ENCODE measurements around the gene NAAA.

NAAA gene

GRCh38 chr4:75889537-75890199 lies 51.1 kb downstream of the NAAA start:
- TF ChIP-seq, protein P1, sequence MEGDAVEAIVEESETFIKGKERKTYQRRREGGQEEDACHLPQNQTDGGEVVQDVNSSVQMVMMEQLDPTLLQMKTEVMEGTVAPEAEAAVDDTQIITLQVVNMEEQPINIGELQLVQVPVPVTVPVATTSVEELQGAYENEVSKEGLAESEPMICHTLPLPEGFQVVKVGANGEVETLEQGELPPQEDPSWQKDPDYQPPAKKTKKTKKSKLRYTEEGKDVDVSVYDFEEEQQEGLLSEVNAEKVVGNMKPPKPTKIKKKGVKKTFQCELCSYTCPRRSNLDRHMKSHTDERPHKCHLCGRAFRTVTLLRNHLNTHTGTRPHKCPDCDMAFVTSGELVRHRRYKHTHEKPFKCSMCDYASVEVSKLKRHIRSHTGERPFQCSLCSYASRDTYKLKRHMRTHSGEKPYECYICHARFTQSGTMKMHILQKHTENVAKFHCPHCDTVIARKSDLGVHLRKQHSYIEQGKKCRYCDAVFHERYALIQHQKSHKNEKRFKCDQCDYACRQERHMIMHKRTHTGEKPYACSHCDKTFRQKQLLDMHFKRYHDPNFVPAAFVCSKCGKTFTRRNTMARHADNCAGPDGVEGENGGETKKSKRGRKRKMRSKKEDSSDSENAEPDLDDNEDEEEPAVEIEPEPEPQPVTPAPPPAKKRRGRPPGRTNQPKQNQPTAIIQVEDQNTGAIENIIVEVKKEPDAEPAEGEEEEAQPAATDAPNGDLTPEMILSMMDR (IDR thresholded peaks at IDR 0.05) = no peak

GRCh38 chr4:75886104-75886503 lies 54.7 kb downstream of the NAAA start:
- TF ChIP-seq, protein P1 (IDR thresholded peaks at IDR 0.05) = no peak

DNA sequence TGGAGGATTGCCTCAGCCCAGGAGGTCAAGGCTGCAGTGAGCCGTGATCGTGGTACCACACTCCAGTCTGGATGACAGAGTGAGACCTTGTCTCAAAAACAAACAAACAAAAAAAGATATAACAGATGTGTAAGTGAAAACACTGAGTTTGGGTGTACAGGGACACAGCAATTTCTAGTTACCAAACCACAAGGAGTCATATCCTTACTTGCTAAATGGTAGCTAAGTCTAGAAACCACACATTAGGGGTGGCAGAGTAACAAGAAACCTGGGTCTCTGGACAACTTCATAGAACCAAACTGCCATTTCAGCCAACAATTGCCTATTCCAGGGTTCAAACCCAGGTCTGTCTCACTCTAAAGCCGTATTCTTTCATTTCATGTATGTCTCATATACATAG lies 59.3 kb downstream of the NAAA start:
- TF ChIP-seq, protein P1 (IDR thresholded peaks at IDR 0.05) = no peak

GRCh38 chr4:75880278-75880677 lies 60.5 kb downstream of the NAAA start:
- TF ChIP-seq, protein P1 (IDR thresholded peaks at IDR 0.05) = no peak

DNA sequence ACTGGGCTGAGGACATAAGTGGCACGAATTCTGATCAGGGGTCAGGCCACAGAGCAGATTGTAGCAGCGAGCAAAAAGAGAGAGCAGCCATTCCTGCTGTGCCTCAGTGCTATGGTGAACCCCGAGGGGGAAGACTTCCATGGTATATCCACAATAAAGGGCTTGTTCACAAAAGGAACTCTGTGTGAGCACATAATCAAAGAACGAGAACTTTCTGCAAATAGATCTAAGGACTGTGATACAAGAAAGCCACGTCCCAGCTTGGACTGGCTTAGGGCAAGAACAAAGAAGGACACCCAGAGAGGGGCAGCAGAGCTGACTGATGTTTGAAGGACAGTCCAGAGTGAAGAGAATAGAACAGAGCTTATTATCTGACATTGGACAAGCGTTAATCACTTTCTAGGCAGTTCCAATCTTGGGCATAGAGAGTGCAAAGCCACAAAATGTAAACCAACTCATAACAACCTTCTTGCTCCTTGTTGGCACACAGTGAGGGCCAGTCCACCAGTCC lies 62.5 kb downstream of the NAAA start:
- TF ChIP-seq, protein P1 (IDR thresholded peaks at IDR 0.05) = no peak

DNA sequence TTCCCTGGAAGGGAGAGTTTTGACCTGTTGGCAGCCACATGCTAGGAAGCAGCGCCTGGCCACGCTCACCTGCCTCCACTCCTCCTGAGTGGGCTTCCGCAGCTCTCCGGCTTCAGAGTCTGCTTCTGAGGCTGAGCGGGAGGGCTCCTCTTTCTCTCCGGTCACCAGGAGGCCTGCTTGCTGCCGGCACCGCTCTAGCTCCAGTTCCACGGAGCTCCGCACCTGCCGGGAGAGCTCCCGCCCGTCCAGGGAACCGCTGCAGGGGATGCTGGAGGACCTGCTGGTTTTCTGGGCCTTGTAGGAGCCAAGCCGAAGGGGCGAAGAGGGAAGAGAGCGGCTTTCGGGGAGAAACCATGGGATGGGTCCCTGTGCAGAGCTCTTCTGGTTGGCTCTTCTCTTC lies 64.6 kb downstream of the NAAA start:
- TF ChIP-seq, protein P1 (IDR thresholded peaks at IDR 0.05) = no peak

GRCh38 chr4:75869100-75869499 lies 71.7 kb downstream of the NAAA start:
- TF ChIP-seq, protein P1 (IDR thresholded peaks at IDR 0.05) = no peak

DNA sequence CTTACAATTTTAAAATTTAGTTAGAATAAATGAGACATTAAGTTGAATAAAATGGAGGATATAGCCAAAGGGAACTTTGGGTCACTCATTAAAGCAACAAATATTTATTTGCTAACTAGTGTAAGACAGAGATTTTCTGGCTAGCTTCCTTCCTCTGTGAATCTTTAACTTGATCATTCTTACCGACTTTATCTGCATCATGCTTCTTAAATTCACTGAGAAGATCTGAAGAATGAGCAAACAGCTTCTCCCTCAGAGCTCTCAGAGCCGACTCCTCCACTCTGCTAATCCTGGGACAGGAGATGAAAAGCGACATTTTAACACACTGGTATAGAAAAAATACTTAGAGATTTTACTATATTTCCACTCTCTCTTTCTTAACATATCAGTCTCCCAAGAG lies 73.7 kb downstream of the NAAA start:
- TF ChIP-seq, protein P1 (IDR thresholded peaks at IDR 0.05) = no peak
